Epithelial cell of esophagus (primary cell): ENCODE results near the gene AXDND1.
"Not testable (repeated sequence)": the region's sequence is repeated elsewhere in the genome, so short reads cannot be mapped to it uniquely, and the experiment has no call there.

Source experiments
- DNase-seq: peaks from one replicate; pipeline ENCODE4 v3.0.0; 2010; ENCODE audit warnings: low read depth
- H3K4me3 ChIP-seq: 2 replicates; pipeline ENCODE4 v1.5.1; 2011; ENCODE audit warnings: mild to moderate bottlenecking, low read length, control low read depth
- CTCF ChIP-seq: IDR thresholded peaks from 2 replicates; pipeline ENCODE4 v1.5.1; 2011; ENCODE audit warnings: low read depth, mild to moderate bottlenecking, low read length, control low read depth, inconsistent platforms; ENCODE audit not compliant: insufficient read depth; ENCODE audit errors: missing control alignments

Gene AXDND1

GRCh38 chr1:179393721-179394120, 27.9 kb downstream of the AXDND1 start:
- TF ChIP-seq CTCF: no peak
- no peak overlapping the region for H3K4me3 ChIP-seq
- DNase-seq: no peak

- DNase-seq: not testable (repeated sequence)
These were observed 33.6 kb downstream of the AXDND1 start for GRCh38 chr1:179399399-179399798.

GRCh38 chr1:179417760-179418159, 52.0 kb downstream of the AXDND1 start:
- H3K4me3 ChIP-seq, DNase-seq: not testable (repeated sequence)

More at GRCh38 chr1:179399399-179399798, 33.6 kb downstream of the AXDND1 start:
- not testable (repeated sequence) for H3K4me3 ChIP-seq

- H3K4me3 ChIP-seq, DNase-seq: not testable (repeated sequence)
These were observed 52.9 kb downstream of the AXDND1 start for GRCh38 chr1:179418706-179419105.

- DNase-seq: no peak
- H3K4me3 ChIP-seq: no peak overlapping the region
- no peak for TF ChIP-seq CTCF
These were observed 58.8 kb downstream of the AXDND1 start for GRCh38 chr1:179424610-179425009.

- no peak for TF ChIP-seq CTCF
- H3K4me3 ChIP-seq: no peak overlapping the region
- DNase-seq: no peak
These were observed 59.4 kb downstream of the AXDND1 start for GRCh38 chr1:179425186-179425585.

GRCh38 chr1:179437171-179437570, 71.4 kb downstream of the AXDND1 start:
- TF ChIP-seq CTCF: no peak
- no peak overlapping the region for H3K4me3 ChIP-seq
- no peak for DNase-seq

- DNase-seq, H3K4me3 ChIP-seq: not testable (repeated sequence)
These were observed 73.9 kb downstream of the AXDND1 start for GRCh38 chr1:179439646-179440045.

- peak; percentile 16 for DNase-seq
- H3K4me3 ChIP-seq: not testable (repeated sequence)
These were observed 74.5 kb downstream of the AXDND1 start for GRCh38 chr1:179440301-179440700.

GRCh38 chr1:179440971-179441370, 75.2 kb downstream of the AXDND1 start:
- no peak for DNase-seq
- TF ChIP-seq CTCF: no peak

More at GRCh38 chr1:179440971-179441370, 75.2 kb downstream of the AXDND1 start:
- no peak overlapping the region for H3K4me3 ChIP-seq
